H1 (cell line): Measurements from ENCODE around the gene CDH20. TPM values are rescaled to one million over a fixed set of nuclear protein-coding genes. Genes with fewer than 3 reads are reported as not detected.

Source experiments
- CTCF ChIA-PET: fragments of 300-600 bp; sonication (Branson Sonifier 250); formaldehyde crosslinking; loops from one replicate; lab custom pipeline; 2021; ENCODE audit not compliant: partially characterized antibody; lab: Charles Lee
- POLR2A ChIA-PET: fragments of 300-600 bp; sonication (Branson Sonifier 250); formaldehyde crosslinking; loops from one replicate; lab custom pipeline; 2021; ENCODE audit warnings: inconsistent platforms; ENCODE audit not compliant: partially characterized antibody; lab: Charles Lee
- DNase-seq, 2 experiments: peaks; one replicate each; pipeline versions ENCODE4 v3.0.0 to v3.0.0-alpha.2; 2010 to 2022; ENCODE audit warnings: low spot score in 2 of 2, low read depth in 1 of 2, mixed read lengths in 1 of 2
- FAIRE-seq: peaks from 2 replicates; lab custom pipeline; 2011; peaks lifted over from hg19 to GRCh38; lab: Jason Lieb, UNC
- H2AFZ ChIP-seq: 2 replicates; pipeline ENCODE4 v1.8.1; 2012; ENCODE audit warnings: low read length, inconsistent platforms
- H2AK5ac ChIP-seq: 2 replicates; pipeline ENCODE4 v1.6.1; 2013; ENCODE audit warnings: low read depth, low read length
- H2BK120ac ChIP-seq: replicated peaks from 2 replicates; pipeline ENCODE3; 2013; ENCODE audit warnings: low read depth, low read length, inconsistent platforms
- H2BK12ac ChIP-seq: 2 replicates; pipeline ENCODE4 v1.6.1; 2013; ENCODE audit warnings: low read depth, low read length
- H2BK15ac ChIP-seq: 2 replicates; pipeline ENCODE4 v1.6.1; 2013; ENCODE audit warnings: low read length
- H2BK20ac ChIP-seq: 2 replicates; pipeline ENCODE4 v1.6.1; 2013; ENCODE audit warnings: low read length
- H2BK5ac ChIP-seq: 2 replicates; pipeline ENCODE4 v1.6.1; 2013; ENCODE audit warnings: low read depth, low read length
- H3K14ac ChIP-seq: 2 replicates; pipeline ENCODE4 v1.6.1; 2013; ENCODE audit warnings: inconsistent platforms; ENCODE audit not compliant: insufficient read length
- H3K18ac ChIP-seq: 2 replicates; pipeline ENCODE4 v1.6.1; 2013; ENCODE audit warnings: low read length; ENCODE audit errors: extremely low read depth
- H3K23ac ChIP-seq: 2 replicates; pipeline ENCODE4 v1.6.1; 2013; ENCODE audit warnings: inconsistent platforms; ENCODE audit not compliant: insufficient read length
- H3K23me2 ChIP-seq: 2 replicates; pipeline ENCODE4 v1.6.1; 2013; ENCODE audit warnings: low read depth, low read length
- H3K27ac ChIP-seq: 2 replicates; pipeline ENCODE4 v1.6.1; 2011; ENCODE audit warnings: low read depth, low read length, inconsistent platforms
- H3K27me3 ChIP-seq, 4 experiments: replicated peaks in 1 of 4; 1 replicate in 1 of 4; 2 replicates in 3 of 4; pipeline versions ENCODE4 v1.6.1 to v1.8.1; 2011 to 2013; ENCODE audit warnings: low read length in 3 of 4, mild to moderate bottlenecking in 3 of 4, inconsistent platforms in 2 of 4, mixed read lengths in 2 of 4, moderate library complexity in 1 of 4; ENCODE audit not compliant: control insufficient read depth in 3 of 4, insufficient read depth in 3 of 4; ENCODE audit errors: extremely low read depth in 1 of 4
- H3K36me3 ChIP-seq, 4 experiments: 2 replicates each; pipeline versions ENCODE4 v1.6.1 to v1.8.1; 2011 to 2013; ENCODE audit warnings: mild to moderate bottlenecking in 4 of 4, low read length in 3 of 4, moderate library complexity in 2 of 4, control low read depth in 1 of 4, inconsistent platforms in 1 of 4; ENCODE audit not compliant: insufficient read depth in 4 of 4, control insufficient read depth in 2 of 4
- H3K4ac ChIP-seq: replicated peaks from 2 replicates; pipeline ENCODE3; 2013; ENCODE audit warnings: low read length, low read depth, mixed read lengths, inconsistent platforms; ENCODE audit not compliant: insufficient read length
- H3K4me1 ChIP-seq, 4 experiments: replicated peaks in 1 of 4; 1 replicate in 1 of 4; 2 replicates in 3 of 4; pipeline versions ENCODE4 v1.6.1 to v1.8.1; 2011 to 2013; ENCODE audit warnings: low read length in 3 of 4, inconsistent platforms in 2 of 4, mixed read lengths in 1 of 4; ENCODE audit not compliant: insufficient read depth in 4 of 4, control insufficient read depth in 3 of 4
- H3K4me2 ChIP-seq, 2 experiments: 2 replicates each; pipeline versions ENCODE4 v1.6.1 to v1.8.1; 2011 to 2013; ENCODE audit warnings: low read depth in 2 of 2, low read length in 2 of 2, control low read depth in 1 of 2, inconsistent platforms in 1 of 2, mild to moderate bottlenecking in 1 of 2; ENCODE audit not compliant: insufficient read depth in 1 of 2
- H3K4me3 ChIP-seq, 4 experiments: fragments of 200-600, 300-600 bp in 1 of 4; sonication (generic), shearing (Covaris generic), sonication (Bioruptor Twin) in 1 of 4; 2 replicates each; pipeline versions ENCODE4 v1.5.1 to v1.8.1; 2011 to 2016; ENCODE audit warnings: low read length in 4 of 4, low read depth in 3 of 4, control low read depth in 2 of 4, inconsistent platforms in 2 of 4, mild to moderate bottlenecking in 2 of 4, mixed read lengths in 1 of 4, moderate library complexity in 1 of 4; ENCODE audit not compliant: insufficient read depth in 2 of 4; ENCODE audit errors: extremely low read depth in 1 of 4
- H3K56ac ChIP-seq: replicated peaks from 2 replicates; pipeline ENCODE3; 2013; ENCODE audit warnings: low read depth, mild to moderate bottlenecking, mixed read lengths, low read length, inconsistent platforms; ENCODE audit not compliant: insufficient read length
- H3K79me1 ChIP-seq: 2 replicates; pipeline ENCODE4 v1.6.1; 2013; ENCODE audit warnings: low read depth, low read length, control low read depth
- H3K79me2 ChIP-seq, 2 experiments: 2 replicates each; pipeline versions ENCODE4 v1.6.1 to v1.8.1; 2012 to 2013; ENCODE audit warnings: low read length in 2 of 2, mild to moderate bottlenecking in 2 of 2, inconsistent platforms in 1 of 2; ENCODE audit not compliant: insufficient read depth in 2 of 2, control insufficient read depth in 1 of 2
- H3K9ac ChIP-seq, 4 experiments: replicated peaks in 1 of 4; 1 replicate in 1 of 4; 2 replicates in 3 of 4; pipeline versions ENCODE4 v1.6.1 to v1.8.1; 2011 to 2013; ENCODE audit warnings: low read depth in 3 of 4, low read length in 3 of 4, control low read depth in 2 of 4, mild to moderate bottlenecking in 2 of 4, moderate library complexity in 2 of 4, inconsistent platforms in 1 of 4; ENCODE audit errors: extremely low read depth in 1 of 4
- H3K9me3 ChIP-seq, 2 experiments: 2 replicates each; pipeline versions ENCODE4 v1.6.1 to v1.8.1; 2012 to 2013; ENCODE audit warnings: mild to moderate bottlenecking in 2 of 2, moderate library complexity in 2 of 2, control low read depth in 1 of 2, inconsistent platforms in 1 of 2, low read depth in 1 of 2, low read length in 1 of 2, mixed read lengths in 1 of 2; ENCODE audit not compliant: insufficient read depth in 2 of 2
- H4K20me1 ChIP-seq, 2 experiments: replicated peaks in 1 of 2; 2 replicates each; pipeline versions ENCODE3 to v1.8.1; 2011 to 2013; ENCODE audit warnings: inconsistent platforms in 2 of 2, low read length in 2 of 2, mild to moderate bottlenecking in 1 of 2; ENCODE audit not compliant: insufficient read depth in 2 of 2, control insufficient read depth in 1 of 2
- H4K5ac ChIP-seq: 2 replicates; pipeline ENCODE4 v1.6.1; 2013; ENCODE audit warnings: low read length, low read depth, mixed read lengths, inconsistent platforms; ENCODE audit not compliant: insufficient read length
- H4K8ac ChIP-seq: 2 replicates; pipeline ENCODE4 v1.8.0; 2013; ENCODE audit warnings: mild to moderate bottlenecking, moderate library complexity, low read length, inconsistent platforms; ENCODE audit not compliant: insufficient read depth; ENCODE audit errors: extremely low read depth
- H4K91ac ChIP-seq: replicated peaks from 2 replicates; pipeline ENCODE3; 2013; ENCODE audit warnings: low read length, mixed read lengths, inconsistent platforms; ENCODE audit not compliant: insufficient read length
- SP4 ChIP-seq: IDR thresholded peaks from 2 replicates; pipeline ENCODE4 v1.6.1; 2012; ENCODE audit warnings: low read length, inconsistent platforms
- WGBS, 2 experiments: shearing (Covaris generic) in 1 of 2; methylation state at CpG; one replicate each; pipeline versions ENCODE4 v1.1.6 to v1.1.7; 2013 to 2015; ENCODE audit warnings: low lambda C conversion rate in 2 of 2, mixed read lengths in 2 of 2, inconsistent platforms in 1 of 2, low coverage in 1 of 2, missing lambda C conversion rate in 1 of 2; ENCODE audit not compliant: insufficient replicate concordance in 2 of 2, insufficient coverage in 1 of 2, insufficient read length in 1 of 2; ENCODE audit errors: extremely low coverage in 1 of 2, missing lambda C conversion rate in 1 of 2; 5-methylcytosine and 5-hydroxymethylcytosine counted together
- polyA plus RNA-seq, 7 experiments: library from polyadenylated mRNA; depleted of rRNA in 3 of 7; stranded (reverse) in 5 of 7; unstranded in 2 of 7; fragments of >200 nt in 5 of 7; fragments of 200-250 nt in 2 of 7; gene quantifications; 1 replicate in 5 of 7; 2 replicates in 1 of 7; 4 replicates in 1 of 7; pipeline versions ENCODE4 v1.2.1 to v1.2.3, GENCODE V29; 2011 to 2013; ENCODE audit warnings: missing spikeins in 2 of 7, mixed read lengths in 2 of 7
- total RNA-seq: library from RNA; stranded (reverse); fragmentation: NEBNext Ultra II Directional; extraction: Animal tissue kit (Norgen Biotek cat#: 25700); gene quantifications from 2 replicates; pipeline ENCODE4 v1.2.1, GENCODE V29; 2021

The CDH20 gene
- total and polyA plus RNA-seq, 2 of the 8 experiments (the other 6 are each of a cell fraction or from before 2014, with no cell fraction given) = 0.07 to 0.12 TPM

DNA sequence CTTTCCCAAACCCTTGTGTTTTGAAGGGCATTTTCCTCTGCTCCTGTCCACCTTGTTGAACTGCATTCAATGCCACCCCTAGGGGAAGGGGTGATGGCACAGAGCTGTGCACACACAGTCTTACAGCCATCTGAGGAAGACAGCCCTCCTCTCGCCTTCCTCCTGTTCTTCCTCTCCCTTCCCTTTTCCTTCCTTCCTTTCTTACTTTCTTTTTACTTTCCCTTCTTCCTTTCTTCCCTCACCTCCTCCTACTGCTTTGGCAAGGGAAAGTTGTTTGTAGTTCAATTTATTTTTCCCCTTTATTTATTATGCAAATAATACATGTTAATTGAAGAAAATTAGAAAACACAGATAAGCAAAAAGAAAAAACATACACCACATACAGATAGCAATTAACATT lies 99.4 kb downstream of the CDH20 start:
- H3K23ac ChIP-seq = no peak overlapping the region
- ChIA-PET CTCF (interaction anchor here (1.4 kb wide), 1 partner anchor 33 kb away, joined by 3 read pairs; no protein-coding TSS in a partner anchor), POLR2A (interaction anchor here (0.6 to 0.7 kb wide), 2 partner anchors 32 to 327 kb away, joined by 3 to 4 read pairs; no protein-coding TSS in a partner anchor)
- H3K79me1 ChIP-seq = no peaks in the 10 kb centered on the region
- no peak overlapping the region for H3K9ac ChIP-seq
- WGBS, 2 experiments = 80% methylated on average over 1 of the region's 1 CpG; no CpG with 5 or more reads in 1 of the 2 experiments
- H2BK12ac ChIP-seq = no peak overlapping the region
- no peak overlapping the region for H3K4me3 ChIP-seq
- no peaks in the 10 kb centered on the region for H3K4me1 ChIP-seq
- no peak overlapping the region for H4K91ac ChIP-seq
- no peak overlapping the region for H2AK5ac ChIP-seq
- H2BK5ac ChIP-seq = no peak overlapping the region
- H3K4ac ChIP-seq = no peak overlapping the region
- H4K20me1 ChIP-seq = no peaks in the 10 kb centered on the region
- H3K14ac ChIP-seq = no peak overlapping the region
- TF ChIP-seq SP4 = no peak
- no peaks in the 10 kb centered on the region; a peak in 1 of 7 replicates for H3K27me3 ChIP-seq
- H2BK20ac ChIP-seq = no peak overlapping the region
- H2BK15ac ChIP-seq = no peak overlapping the region
- H3K18ac ChIP-seq = no peak overlapping the region
- no peak overlapping the region for H4K8ac ChIP-seq
- H3K9me3 ChIP-seq = no peaks in the 10 kb centered on the region
- H2BK120ac ChIP-seq = no peak overlapping the region
- FAIRE-seq (no peak), DNase-seq (no peak)
- no peak overlapping the region for H4K5ac ChIP-seq
- H3K27ac ChIP-seq = no peak overlapping the region
- no peak overlapping the region for H2AFZ ChIP-seq
- no peaks in the 10 kb centered on the region; a peak in 1 of 8 replicates for H3K36me3 ChIP-seq
- H3K23me2 ChIP-seq = no peaks in the 10 kb centered on the region
- H3K56ac ChIP-seq = no peak overlapping the region
- no peak overlapping the region for H3K4me2 ChIP-seq
- no peaks in the 10 kb centered on the region for H3K79me2 ChIP-seq
